Cardiac muscle cell (in vitro differentiated cells and primary cell): ENCODE results near the gene HS3ST6. TPM values are rescaled to one million over a fixed set of nuclear protein-coding genes. Genes with fewer than 3 reads are reported as not detected.

ENCODE experiments used
- DNase-seq, 2 donors: peaks; one replicate each; pipeline versions ENCODE4 v3.0.0 to v3.0.0-alpha.2; 2010 to 2017; ENCODE audit warnings: low read depth in 1 of 2, low spot score in 1 of 2
- H3K27ac ChIP-seq: fragments of 200-600 bp; sonication (generic); 2 replicates; pipeline ENCODE4 v1.5.1; 2016
- H3K27me3 ChIP-seq: fragments of 200-600 bp; sonication (generic); 2 replicates; pipeline ENCODE4 v1.6.0; 2016; ENCODE audit warnings: control low read depth
- H3K36me3 ChIP-seq: fragments of 200-600 bp; sonication (generic); 2 replicates; pipeline ENCODE4 v1.5.1; 2016; ENCODE audit warnings: control low read depth
- H3K4me1 ChIP-seq: fragments of 200-600 bp; sonication (generic); 2 replicates; pipeline ENCODE4 v1.8.1; 2017; ENCODE audit warnings: low read depth, mild to moderate bottlenecking, mixed run types
- H3K4me3 ChIP-seq: fragments of 200-600 bp; sonication (generic); 2 replicates; pipeline ENCODE4 v1.5.1; 2016; ENCODE audit warnings: mild to moderate bottlenecking
- H3K9me3 ChIP-seq: fragments of 200-600 bp; sonication (generic); 2 replicates; pipeline ENCODE4 v1.5.1; 2017; ENCODE audit warnings: low read depth, mild to moderate bottlenecking, control low read depth
- CTCF ChIP-seq: IDR thresholded peaks from 2 replicates; pipeline ENCODE4 v1.5.1; 2012; ENCODE audit warnings: low read depth, mild to moderate bottlenecking, low read length
- polyA plus RNA-seq: library from polyadenylated mRNA; unstranded; fragments of >200 nt; fragmentation: Nextera tagmentation; extraction: Ambion mirVana; gene quantifications from 2 replicates; pipeline ENCODE4 v1.2.1, GENCODE V29; 2016
- total RNA-seq: library from RNA; depleted of rRNA; stranded (reverse); fragments of >200 nt; gene quantifications from 2 replicates; pipeline ENCODE4 v1.2.3, GENCODE V29; 2016

Gene HS3ST6
- total and polyA plus RNA-seq, 2 experiments from 2014 or later, result not detected

DNA sequence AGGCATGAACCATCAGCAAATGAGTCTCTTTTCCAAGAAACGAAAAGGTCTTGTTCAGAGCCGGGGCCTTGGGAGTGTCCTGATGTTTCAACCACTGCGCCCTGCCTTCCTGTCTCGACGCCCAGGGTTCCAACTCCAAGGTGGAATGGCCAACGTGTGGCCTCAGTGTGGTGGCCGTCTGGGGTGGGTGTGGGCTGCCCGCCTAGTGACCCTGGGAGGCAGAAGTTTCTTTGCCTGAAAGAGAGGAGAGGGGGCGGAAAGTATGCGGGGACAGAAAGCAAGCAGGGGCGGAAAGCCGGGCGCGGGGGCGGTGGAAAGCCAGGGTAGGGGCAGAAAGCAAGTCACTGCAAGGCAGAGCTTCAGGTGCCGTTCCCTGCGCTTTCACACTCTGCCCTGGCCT is 20.7 kb upstream of the HS3ST6 start:
- no peak overlapping the region for H3K27ac ChIP-seq
- TF ChIP-seq CTCF, result no peak
- H3K9me3 ChIP-seq, result no peaks in the 10 kb centered on the region
- no peaks in the 10 kb centered on the region for H3K36me3 ChIP-seq
- DNase-seq, result no peak
- H3K4me3 ChIP-seq, result no peak overlapping the region
- H3K4me1 ChIP-seq, result no peaks in the 10 kb centered on the region
- no peaks in the 10 kb centered on the region for H3K27me3 ChIP-seq

- Histone ChIP-seq H3K4me1 (no peaks in the 10 kb centered on the region), H3K36me3 (no peaks in the 10 kb centered on the region), H3K4me3 (no peak overlapping the region), H3K27ac (no peak overlapping the region), H3K9me3 (no peaks in the 10 kb centered on the region), H3K27me3 (no peaks in the 10 kb centered on the region)
- no peak for TF ChIP-seq CTCF
- no peak for DNase-seq
Observed at GRCh38 chr16:1938316-1938715, 20.1 kb upstream of the HS3ST6 start.

DNA sequence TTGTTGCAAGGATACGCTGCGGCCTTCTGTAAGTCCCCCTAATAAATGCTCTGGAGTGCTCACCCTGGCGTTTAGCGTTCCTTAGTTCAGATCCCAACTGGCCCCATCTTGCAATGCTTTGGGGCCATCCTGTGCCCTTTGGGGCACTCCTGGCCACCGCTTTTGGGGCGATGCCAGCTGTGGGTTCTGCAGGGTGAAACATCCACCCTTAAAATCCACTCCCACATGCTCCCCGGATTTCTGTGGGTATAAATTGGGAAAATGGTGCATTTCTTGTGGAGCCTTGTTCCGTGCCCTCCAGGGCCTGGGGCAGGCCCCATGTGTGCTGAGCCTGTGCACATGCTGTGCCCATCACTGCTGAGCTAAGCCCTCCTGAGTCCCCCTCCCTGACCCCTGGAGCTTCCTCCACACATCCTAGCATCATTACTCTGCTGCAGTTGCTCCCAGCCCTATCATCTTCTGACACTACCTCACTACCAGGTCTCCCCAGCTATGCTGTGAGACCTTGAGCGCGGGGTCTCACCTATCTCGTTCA is 18.8 kb upstream of the HS3ST6 start:
- no peak for TF ChIP-seq CTCF
- Histone ChIP-seq H3K36me3 (no peaks in the 10 kb centered on the region), H3K4me3 (no peak overlapping the region), H3K27me3 (no peaks in the 10 kb centered on the region), H3K27ac (no peak overlapping the region), H3K9me3 (no peaks in the 10 kb centered on the region), H3K4me1 (no peaks in the 10 kb centered on the region)
- DNase-seq, result no peak

GRCh38 chr16:1933097-1933661 is 15.0 kb upstream of the HS3ST6 start:
- no peak for DNase-seq
- TF ChIP-seq CTCF, result no peak

GRCh38 chr16:1932050-1933028 is 14.1 kb upstream of the HS3ST6 start:
- Histone ChIP-seq H3K4me1 (no peaks in the 10 kb centered on the region), H3K4me3 (no peak overlapping the region), H3K27me3 (peaks cover 15% of the 10 kb centered on the region), H3K27ac (no peak overlapping the region), H3K9me3 (no peaks in the 10 kb centered on the region), H3K36me3 (no peaks in the 10 kb centered on the region)
- DNase-seq, result no peak
- peak; percentile 15 for TF ChIP-seq CTCF

More at GRCh38 chr16:1933097-1933661, 15.0 kb upstream of the HS3ST6 start:
- peaks cover 15% of the 10 kb centered on the region for H3K27me3 ChIP-seq
- H3K9me3 ChIP-seq, result no peaks in the 10 kb centered on the region
- H3K27ac ChIP-seq, result no peak overlapping the region
- no peaks in the 10 kb centered on the region for H3K4me1 ChIP-seq
- H3K4me3 ChIP-seq, result no peak overlapping the region
- H3K36me3 ChIP-seq, result no peaks in the 10 kb centered on the region
